ENCODE results near the gene RUNX1.

DNA sequence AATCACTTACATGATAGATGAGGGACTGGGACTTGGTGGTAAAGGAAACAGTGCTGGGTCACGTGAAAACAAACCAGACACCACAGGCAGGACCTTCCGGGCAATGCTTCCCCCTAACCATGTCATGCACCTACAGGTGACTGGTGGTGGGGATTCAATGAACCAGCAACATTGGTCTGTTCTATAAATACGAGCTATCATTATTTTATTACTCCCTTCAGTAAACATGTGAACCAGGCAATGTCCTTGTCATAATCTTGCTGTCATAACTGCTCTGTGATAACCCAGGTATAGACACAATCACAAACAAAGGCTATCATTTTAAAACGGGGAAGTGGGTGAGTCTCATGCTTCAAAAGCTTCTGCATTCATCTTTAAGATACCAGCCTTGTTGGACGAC lies 226.9 kb downstream of the RUNX1 start:
- TF ChIP-seq, protein P1, sequence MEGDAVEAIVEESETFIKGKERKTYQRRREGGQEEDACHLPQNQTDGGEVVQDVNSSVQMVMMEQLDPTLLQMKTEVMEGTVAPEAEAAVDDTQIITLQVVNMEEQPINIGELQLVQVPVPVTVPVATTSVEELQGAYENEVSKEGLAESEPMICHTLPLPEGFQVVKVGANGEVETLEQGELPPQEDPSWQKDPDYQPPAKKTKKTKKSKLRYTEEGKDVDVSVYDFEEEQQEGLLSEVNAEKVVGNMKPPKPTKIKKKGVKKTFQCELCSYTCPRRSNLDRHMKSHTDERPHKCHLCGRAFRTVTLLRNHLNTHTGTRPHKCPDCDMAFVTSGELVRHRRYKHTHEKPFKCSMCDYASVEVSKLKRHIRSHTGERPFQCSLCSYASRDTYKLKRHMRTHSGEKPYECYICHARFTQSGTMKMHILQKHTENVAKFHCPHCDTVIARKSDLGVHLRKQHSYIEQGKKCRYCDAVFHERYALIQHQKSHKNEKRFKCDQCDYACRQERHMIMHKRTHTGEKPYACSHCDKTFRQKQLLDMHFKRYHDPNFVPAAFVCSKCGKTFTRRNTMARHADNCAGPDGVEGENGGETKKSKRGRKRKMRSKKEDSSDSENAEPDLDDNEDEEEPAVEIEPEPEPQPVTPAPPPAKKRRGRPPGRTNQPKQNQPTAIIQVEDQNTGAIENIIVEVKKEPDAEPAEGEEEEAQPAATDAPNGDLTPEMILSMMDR (IDR thresholded peaks at IDR 0.05 in 2 of 3, conservative IDR thresholded peaks at IDR 0.05 in 1 of 3; ENCODE audit: control insufficient read depth in 2 of 3, extremely low read depth in 1 of 3, insufficient read depth in 1 of 3, low read depth in 3 of 3, low read length in 3 of 3): no peak
- TF ChIP-seq FOXM1 (IDR thresholded peaks at IDR 0.05; ENCODE audit: low read depth, low read length) (no peak), TBL1XR1 (IDR thresholded peaks at IDR 0.05; ENCODE audit: low read depth, low read length) (no peak), NBN (IDR thresholded peaks at IDR 0.05) (no peak), SMC3 (IDR thresholded peaks at IDR 0.05; ENCODE audit: borderline replicate concordance, low read length) (no peak)

Measured in GM12878 (cell line).